GM23248 (cell line): ENCODE measurements around the gene KIF3B.

ENCODE experiments used
- EZH2 ChIP-seq: fragments of 200-600 bp; sonication (generic); IDR thresholded peaks from 2 replicates; pipeline ENCODE4 v1.6.1; 2018; ENCODE audit warnings: antibody characterized with exemption, mild to moderate bottlenecking; ENCODE audit not compliant: insufficient read depth, poor library complexity, severe bottlenecking
- EZH2phosphoT487 ChIP-seq: fragments of 200-600 bp; sonication (generic); IDR thresholded peaks from 2 replicates; pipeline ENCODE4 v1.6.1; 2018; ENCODE audit warnings: antibody characterized with exemption, moderate library complexity, mild to moderate bottlenecking, low read depth; ENCODE audit not compliant: insufficient read depth

GRCh38 chr20:32357375-32357868 is 80.0 kb downstream of the KIF3B start:
- no peak for TF ChIP-seq EZH2
- no peak for TF ChIP-seq EZH2phosphoT487
